Mammary epithelial cell (primary cell): ENCODE results near the gene MTURN.

Source experiments
- CTCF ChIP-seq, 2 donors: IDR thresholded peaks in 1 of 2; conservative IDR thresholded peaks in 1 of 2; 2 replicates each; pipeline ENCODE4 v1.5.1; 2011 to 2012; ENCODE audit warnings: inconsistent platforms in 2 of 2, low read length in 2 of 2, mild to moderate bottlenecking in 2 of 2, control low read depth in 1 of 2, low read depth in 1 of 2; ENCODE audit not compliant: insufficient read depth in 1 of 2; ENCODE audit errors: extremely low read depth in 1 of 2
- EZH2 ChIP-seq: IDR thresholded peaks from 2 replicates; pipeline ENCODE4 v1.6.1; 2012; ENCODE audit warnings: low read length, inconsistent platforms, borderline replicate concordance

- TF ChIP-seq CTCF (conservative IDR thresholded peaks at IDR 0.05 in 1 of 2, IDR thresholded peaks at IDR 0.05 in 1 of 2; ENCODE audit: extremely low read depth in 1 of 2, insufficient read depth in 1 of 2, low read depth in 1 of 2, low read length in 2 of 2): no peak
- no peak for TF ChIP-seq EZH2
These were observed 72.2 kb downstream of the MTURN start for GRCh38 chr7:30206942-30207341.
